ENCODE measurements around the gene TTLL5. TPM values are rescaled to one million over a fixed set of nuclear protein-coding genes. Genes with fewer than 3 reads are reported as not detected.

The TTLL5 gene
- total RNA-seq, 1 donor from 2014 or later: 37.9 TPM

- Mint-ChIP-seq H3K9me3 (no peaks in the 10 kb centered on the region), H3K36me3 (ENCODE audit: low read depth) (peaks cover 26% of the 10 kb centered on the region), H3K27me3 (no peaks in the 10 kb centered on the region), H3K27ac (no peak overlapping the region), H3K4me1 (no peaks in the 10 kb centered on the region), H3K4me3 (no peak overlapping the region)
- intact Hi-C loops (cut with micrococcal nuclease): no loop called here
- no peak for ATAC-seq (ENCODE audit: low read depth)
- ChIA-PET POLR2A (no interaction called here), CTCF (no interaction called here)
- no peak for DNase-seq
- no peak for TF ChIP-seq CTCF (IDR thresholded peaks at IDR 0.05)
These were observed 205.9 kb downstream of the TTLL5 start for GRCh38 chr14:75866970-75867369.

DNA sequence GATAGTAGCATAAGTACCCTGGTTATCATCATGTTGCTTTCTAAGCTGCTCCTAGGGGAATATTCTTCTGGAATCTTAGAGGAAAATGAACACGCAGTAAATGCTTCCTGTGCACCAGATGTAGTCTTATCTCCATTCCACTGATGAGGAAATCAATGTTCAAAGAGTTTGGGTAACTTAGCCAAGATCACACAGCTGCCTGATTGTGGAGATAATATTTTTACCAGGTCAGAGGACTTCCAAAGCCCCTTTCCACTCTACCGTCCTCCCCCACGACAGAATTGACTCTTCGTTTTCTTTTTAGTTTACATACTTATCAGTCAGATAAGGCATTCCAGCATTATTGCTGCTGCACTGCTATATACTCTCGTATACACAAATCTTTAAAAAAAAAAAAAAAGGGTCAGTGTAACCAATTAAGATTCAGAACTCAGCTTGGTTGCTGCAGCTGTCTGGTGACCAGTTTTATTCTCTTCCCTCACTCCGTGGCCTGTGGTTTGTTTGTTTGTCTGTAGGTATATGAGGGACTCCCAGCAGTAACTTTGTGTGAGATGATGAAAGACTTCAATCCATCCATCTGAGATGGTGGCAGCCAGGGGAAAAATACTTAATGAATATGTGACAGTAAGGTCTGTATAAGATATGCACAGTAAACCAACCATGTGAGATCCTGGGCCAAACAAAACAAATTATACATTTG lies 210.3 kb downstream of the TTLL5 start:
- Mint-ChIP-seq H3K36me3 (ENCODE audit: low read depth) (peaks cover 19% of the 10 kb centered on the region), H3K27ac (no peak overlapping the region), H3K9me3 (no peaks in the 10 kb centered on the region), H3K4me1 (no peaks in the 10 kb centered on the region), H3K4me3 (no peak overlapping the region), H3K27me3 (no peaks in the 10 kb centered on the region)
- no peak for TF ChIP-seq CTCF (IDR thresholded peaks at IDR 0.05)
- POLR2A ChIA-PET: no interaction called here
- intact Hi-C loops (cut with micrococcal nuclease): no loop called here
- DNase-seq (no peak), ATAC-seq (ENCODE audit: low read depth) (no peak)
- CTCF ChIA-PET: no interaction called here

DNA sequence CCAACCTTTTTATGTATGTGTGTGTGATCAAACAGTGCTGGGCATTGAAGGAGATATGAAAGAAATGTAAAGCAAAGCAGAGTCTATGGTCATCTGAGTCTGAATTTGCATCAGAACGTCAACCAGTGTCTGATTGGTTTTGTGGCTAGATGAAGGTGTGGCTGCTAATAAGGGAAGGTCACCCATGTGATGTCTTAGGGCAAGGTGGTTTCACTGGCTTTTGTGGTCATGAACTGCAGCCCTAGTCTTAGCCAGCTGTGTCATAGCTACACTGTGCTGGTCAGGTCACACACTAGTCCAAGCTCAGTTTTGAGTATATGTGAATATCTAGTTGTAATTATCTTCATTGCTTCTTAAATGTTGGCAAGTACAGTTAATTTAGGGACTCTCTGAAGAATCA lies 214.9 kb downstream of the TTLL5 start:
- H3K9me3 Mint-ChIP-seq: no peaks in the 10 kb centered on the region
- DNase-seq (no peak), ATAC-seq (ENCODE audit: low read depth) (no peak)
- CTCF ChIA-PET: no interaction called here
- no peaks in the 10 kb centered on the region for H3K27me3 Mint-ChIP-seq
- H3K4me3 Mint-ChIP-seq: no peak overlapping the region
- POLR2A ChIA-PET: no interaction called here
- no peaks in the 10 kb centered on the region for H3K4me1 Mint-ChIP-seq
- no peak overlapping the region for H3K27ac Mint-ChIP-seq
- H3K36me3 Mint-ChIP-seq (ENCODE audit: low read depth): peaks cover 11% of the 10 kb centered on the region
- TF ChIP-seq CTCF (IDR thresholded peaks at IDR 0.05): no peak
- intact Hi-C loops (cut with micrococcal nuclease): no loop called here

- no peak for DNase-seq
- intact Hi-C loops (cut with micrococcal nuclease): no loop called here
- no peak for TF ChIP-seq CTCF (IDR thresholded peaks at IDR 0.05)
- ATAC-seq (ENCODE audit: low read depth): no peak
- H3K27me3 Mint-ChIP-seq: no peaks in the 10 kb centered on the region
- no peaks in the 10 kb centered on the region for H3K4me1 Mint-ChIP-seq
- CTCF ChIA-PET: no interaction called here
- H3K4me3 Mint-ChIP-seq: no peak overlapping the region
- no peak overlapping the region for H3K27ac Mint-ChIP-seq
- POLR2A ChIA-PET: no interaction called here
- H3K9me3 Mint-ChIP-seq: no peaks in the 10 kb centered on the region
- peaks cover 7% of the 10 kb centered on the region for H3K36me3 Mint-ChIP-seq (ENCODE audit: low read depth)
These were observed 215.5 kb downstream of the TTLL5 start for GRCh38 chr14:75876530-75876929.

- H3K4me3 Mint-ChIP-seq: no peak overlapping the region
- CTCF ChIA-PET: no interaction called here
- peaks cover 4% of the 10 kb centered on the region for H3K36me3 Mint-ChIP-seq (ENCODE audit: low read depth)
- no peaks in the 10 kb centered on the region for H3K9me3 Mint-ChIP-seq
- no peak for ATAC-seq (ENCODE audit: low read depth)
- TF ChIP-seq CTCF (IDR thresholded peaks at IDR 0.05): no peak
- POLR2A ChIA-PET: no interaction called here
- no peaks in the 10 kb centered on the region for H3K27me3 Mint-ChIP-seq
- intact Hi-C loops (cut with micrococcal nuclease): no loop called here
- DNase-seq: no peak
- no peaks in the 10 kb centered on the region for H3K4me1 Mint-ChIP-seq
- no peak overlapping the region for H3K27ac Mint-ChIP-seq
These were observed 216.2 kb downstream of the TTLL5 start for GRCh38 chr14:75877292-75877691.

Measured in activated B cell treated with CpG ODN at 0.5 μM for 24 hours (primary cell).